WI38 (cell line): ENCODE measurements around the gene TNFRSF25.

Experiments used
- H3K4me3 ChIP-seq: 2 replicates; pipeline ENCODE4 v1.5.1; 2011; ENCODE audit warnings: low read depth, mild to moderate bottlenecking, control low read depth, low read length
- TF ChIP-seq, protein P1 (sequence below): IDR thresholded peaks from 2 replicates; pipeline ENCODE4 v1.5.1; 2012; ENCODE audit warnings: low read depth, mild to moderate bottlenecking, control low read depth, low read length

The TNFRSF25 gene

DNA sequence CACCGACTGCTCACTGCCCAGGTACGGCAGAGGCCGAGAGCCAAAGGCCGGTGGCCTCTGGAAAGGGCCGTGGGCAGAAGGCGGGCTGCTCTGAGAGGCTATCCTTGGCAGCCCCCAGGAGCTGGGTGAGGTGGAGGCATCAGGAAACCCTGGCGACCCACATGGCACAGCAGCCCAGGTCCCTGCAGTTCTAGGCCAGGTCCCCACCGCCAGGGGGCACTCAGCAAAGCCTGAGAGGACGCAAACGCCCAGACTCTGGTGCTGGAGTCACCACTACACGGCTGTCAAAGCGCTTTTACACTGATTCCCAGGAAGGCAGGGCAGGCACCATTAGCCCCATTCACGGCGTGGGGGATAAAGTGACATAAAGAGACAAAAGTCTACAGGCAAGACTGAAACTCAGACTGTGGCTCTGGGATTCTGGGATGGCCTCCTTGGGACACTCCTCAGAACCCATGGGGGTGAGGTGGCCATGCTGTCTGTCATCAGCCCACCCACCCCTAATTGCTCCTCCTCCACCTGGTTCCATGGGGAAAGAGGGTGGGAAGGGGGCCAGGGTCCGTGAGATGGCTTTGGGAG is 20.5 kb upstream of the TNFRSF25 start:
- TF ChIP-seq, protein P1, sequence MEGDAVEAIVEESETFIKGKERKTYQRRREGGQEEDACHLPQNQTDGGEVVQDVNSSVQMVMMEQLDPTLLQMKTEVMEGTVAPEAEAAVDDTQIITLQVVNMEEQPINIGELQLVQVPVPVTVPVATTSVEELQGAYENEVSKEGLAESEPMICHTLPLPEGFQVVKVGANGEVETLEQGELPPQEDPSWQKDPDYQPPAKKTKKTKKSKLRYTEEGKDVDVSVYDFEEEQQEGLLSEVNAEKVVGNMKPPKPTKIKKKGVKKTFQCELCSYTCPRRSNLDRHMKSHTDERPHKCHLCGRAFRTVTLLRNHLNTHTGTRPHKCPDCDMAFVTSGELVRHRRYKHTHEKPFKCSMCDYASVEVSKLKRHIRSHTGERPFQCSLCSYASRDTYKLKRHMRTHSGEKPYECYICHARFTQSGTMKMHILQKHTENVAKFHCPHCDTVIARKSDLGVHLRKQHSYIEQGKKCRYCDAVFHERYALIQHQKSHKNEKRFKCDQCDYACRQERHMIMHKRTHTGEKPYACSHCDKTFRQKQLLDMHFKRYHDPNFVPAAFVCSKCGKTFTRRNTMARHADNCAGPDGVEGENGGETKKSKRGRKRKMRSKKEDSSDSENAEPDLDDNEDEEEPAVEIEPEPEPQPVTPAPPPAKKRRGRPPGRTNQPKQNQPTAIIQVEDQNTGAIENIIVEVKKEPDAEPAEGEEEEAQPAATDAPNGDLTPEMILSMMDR, result peak; percentile 94
- no peak overlapping the region for H3K4me3 ChIP-seq

DNA sequence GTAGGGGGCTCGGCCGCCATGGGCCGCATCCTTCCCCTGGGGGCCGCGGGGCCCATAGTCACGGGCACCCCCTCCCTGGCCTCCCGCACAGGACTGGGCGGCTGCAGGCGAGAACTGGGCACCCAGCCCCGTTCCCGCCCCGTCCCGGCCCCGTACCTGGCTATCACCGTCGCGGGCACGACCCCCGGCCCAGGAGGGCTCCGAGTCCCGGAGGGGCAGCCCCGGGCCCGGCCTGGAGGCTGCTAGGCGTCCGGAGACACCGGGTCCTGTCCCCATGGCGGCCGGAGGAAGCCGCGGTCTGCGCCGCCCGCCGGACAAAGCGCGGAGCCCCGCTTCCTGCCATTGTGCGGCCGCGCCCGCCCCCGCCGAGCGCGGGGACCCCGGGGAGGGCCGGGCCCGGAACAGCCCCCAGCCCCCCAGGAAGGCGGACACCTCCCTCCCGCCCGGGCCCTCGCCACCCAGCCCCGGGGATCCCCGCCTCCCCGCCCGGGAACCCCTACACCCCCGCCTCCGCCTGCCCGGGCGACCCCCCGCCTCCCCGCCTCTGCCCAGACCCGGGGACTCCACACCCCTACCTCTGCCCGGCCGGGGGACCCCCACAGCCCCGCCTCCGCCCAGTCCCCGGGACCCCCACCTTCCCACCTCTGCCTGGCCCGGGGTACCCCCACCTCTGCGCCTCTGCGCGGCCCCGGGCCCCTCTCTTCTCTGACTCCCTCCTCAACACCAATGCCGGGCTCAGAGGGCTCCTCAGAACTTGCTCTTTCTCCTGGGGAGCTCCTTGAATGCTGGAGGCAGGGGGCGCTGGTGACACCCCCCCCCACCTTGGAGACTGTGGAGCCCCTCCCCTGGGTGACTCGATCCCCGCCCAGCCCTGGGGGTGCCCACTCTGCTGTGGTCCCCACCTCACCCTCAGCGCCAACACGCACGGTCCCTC is 19.5 kb upstream of the TNFRSF25 start:
- TF ChIP-seq, protein P1, result no peak
- peak overlapping the region; percentile 43 for H3K4me3 ChIP-seq

DNA sequence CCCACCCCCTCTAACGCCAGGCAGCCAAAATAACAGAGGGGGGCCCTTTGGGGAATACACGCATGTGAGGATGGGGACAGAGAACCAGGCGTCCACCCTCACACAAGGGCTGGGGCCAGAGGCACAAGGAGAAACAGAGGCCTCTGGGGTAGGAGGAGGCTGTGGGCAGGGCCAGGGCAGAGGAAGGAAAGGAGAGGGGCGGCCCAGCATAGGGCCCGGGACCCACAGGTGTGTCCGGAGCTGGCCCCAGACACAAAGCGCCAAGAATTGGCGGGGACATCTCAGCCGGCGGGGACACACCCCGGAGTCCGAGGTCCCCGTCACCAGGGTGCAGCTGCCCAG is 18.8 kb upstream of the TNFRSF25 start:
- H3K4me3 ChIP-seq, result no peak overlapping the region; the same call in 1 of the 2 replicates

DNA sequence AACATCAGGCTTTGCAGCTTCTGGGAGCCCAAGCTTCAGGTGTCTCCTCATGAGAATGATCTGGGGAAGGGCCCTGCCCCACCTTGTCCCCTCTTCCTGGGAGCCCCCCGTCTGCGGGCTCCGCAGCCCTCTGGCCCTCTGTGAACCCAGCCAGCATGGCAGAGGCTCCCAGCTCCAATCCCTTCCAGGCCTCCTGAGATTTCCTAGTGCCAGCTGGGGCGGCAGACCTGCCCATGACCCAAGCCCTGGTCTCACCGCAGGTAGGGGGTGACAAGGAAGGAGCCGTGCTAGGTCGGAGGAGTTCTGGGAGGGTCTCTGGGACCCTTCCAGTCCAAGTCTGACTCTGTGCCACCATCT is 17.8 kb upstream of the TNFRSF25 start:
- no peak overlapping the region for H3K4me3 ChIP-seq
- TF ChIP-seq, protein P1, result no peak

More for the DNA sequence above, 18.8 kb upstream of the TNFRSF25 start:
- TF ChIP-seq, protein P1, result no peak

DNA sequence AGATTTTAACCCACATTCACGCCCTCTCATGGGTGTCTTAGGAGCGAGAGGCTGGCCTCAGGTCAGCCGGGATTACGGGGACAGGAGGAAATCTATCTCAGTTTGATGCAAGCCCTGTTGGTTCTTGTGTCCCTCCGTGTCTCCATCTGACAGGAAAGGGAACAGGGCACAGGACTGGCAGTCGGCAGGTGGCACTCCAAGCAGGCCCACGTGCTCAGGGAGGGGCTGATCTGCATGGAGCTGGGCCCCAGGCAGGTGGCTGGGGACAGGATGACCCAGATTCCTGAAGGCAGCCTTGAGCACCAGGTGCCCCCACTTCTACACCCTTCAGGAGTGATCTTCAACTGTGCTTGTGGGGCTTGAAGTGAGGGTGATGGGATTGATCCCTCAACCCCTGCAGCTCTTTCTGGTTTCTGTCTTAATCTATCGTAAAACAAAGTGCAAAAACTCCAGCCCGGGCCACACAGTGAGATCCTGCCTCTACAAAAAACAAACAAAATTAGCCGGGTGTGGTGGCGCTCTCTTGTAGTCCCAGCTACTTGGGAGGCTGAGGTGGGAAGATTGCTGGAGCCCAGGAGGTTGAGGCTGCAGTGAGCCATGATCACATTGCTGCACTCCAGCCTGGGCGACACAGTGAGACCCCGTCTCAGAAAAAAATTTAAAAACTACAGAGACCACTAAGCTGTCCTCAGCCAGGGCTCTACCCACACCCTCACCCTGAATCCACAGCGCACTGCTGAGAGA is 17.2 kb upstream of the TNFRSF25 start:
- H3K4me3 ChIP-seq, result no peak overlapping the region
- TF ChIP-seq, protein P1, result no peak

DNA sequence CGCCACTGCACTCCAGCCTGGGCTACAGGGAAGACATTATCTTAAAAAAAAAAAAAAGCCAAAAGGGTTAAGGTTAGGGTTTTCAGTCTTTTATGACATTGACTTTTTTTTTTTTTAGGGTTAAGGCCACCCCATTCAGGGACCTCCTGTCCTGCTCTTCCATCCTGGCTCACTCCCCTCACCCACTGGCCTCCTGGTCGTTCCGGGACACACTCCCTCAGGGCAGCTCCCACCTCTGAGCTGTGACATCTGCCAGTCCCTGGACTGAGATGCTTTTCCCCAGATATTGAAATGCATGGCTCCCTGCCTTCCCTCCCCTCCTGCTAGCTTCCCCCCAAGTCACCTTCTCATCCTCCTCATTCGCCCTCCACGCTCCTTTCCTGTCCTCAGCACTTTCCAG is 15.8 kb upstream of the TNFRSF25 start:
- TF ChIP-seq, protein P1, result no peak

More for the DNA sequence above, 15.8 kb upstream of the TNFRSF25 start:
- H3K4me3 ChIP-seq, result no peak overlapping the region
